Panc1 (cell line): ENCODE measurements around the gene CPHXL2. TPM values are rescaled to one million over a fixed set of nuclear protein-coding genes. Genes with fewer than 3 reads are reported as not detected.

Experiments used
- ATAC-seq: fragments of 200-7000 bp; cut with Tn5 transposase; 2 replicates; pipeline ENCODE4 v1.9.1; 2020; ENCODE audit warnings: mild to moderate bottlenecking, moderate library complexity
- BruUV-seq: library from RNA; stranded (reverse); fragments of 400-500 nt; replicated peaks from 2 replicates; lab custom pipeline; 2021; lab: Mats Ljungman, UMichigan
- CTCF ChIA-PET: fragments of 300-600 bp; sonication (Branson Sonifier 250); formaldehyde crosslinking; loops from one replicate; lab custom pipeline; 2022; ENCODE audit warnings: antibody characterized with exemption; lab: Charles Lee
- POLR2A ChIA-PET: fragments of 300-600 bp; sonication (Branson Sonifier 250); formaldehyde crosslinking; loops from one replicate; lab custom pipeline; 2022; ENCODE audit warnings: antibody characterized with exemption; lab: Charles Lee
- DNase-seq: peaks from one replicate; pipeline ENCODE4 v3.0.0-alpha.2; 2010; ENCODE audit warnings: low read depth, low spot score
- H3K27ac ChIP-seq: 2 replicates; pipeline ENCODE4 v1.5.1; 2011; ENCODE audit warnings: mild to moderate bottlenecking, low read length, inconsistent platforms
- H3K27me3 ChIP-seq: fragments of 200-500 bp; sonication (Bioruptor generic); 2 replicates; pipeline ENCODE4 v1.6.0; 2014; ENCODE audit warnings: low read length, inconsistent platforms; ENCODE audit not compliant: control insufficient read depth, insufficient read depth
- H3K36me3 ChIP-seq: fragments of 200-500 bp; sonication (Bioruptor generic); 2 replicates; pipeline ENCODE4 v1.5.1; 2014; ENCODE audit warnings: inconsistent platforms, mild to moderate bottlenecking, low read length, moderate library complexity; ENCODE audit not compliant: control insufficient read depth, insufficient read depth
- H3K4me1 ChIP-seq: 2 replicates; pipeline ENCODE4 v1.5.1; 2011; ENCODE audit warnings: inconsistent platforms, mild to moderate bottlenecking, low read length, moderate library complexity; ENCODE audit not compliant: control insufficient read depth, insufficient read depth
- H3K4me3 ChIP-seq, 2 experiments: 2 replicates each; pipeline ENCODE4 v1.5.1; 2011 to 2012; ENCODE audit warnings: low read depth in 2 of 2, low read length in 2 of 2, mild to moderate bottlenecking in 2 of 2, inconsistent platforms in 1 of 2, moderate library complexity in 1 of 2
- H3K9me3 ChIP-seq: fragments of 200-500 bp; sonication (Bioruptor generic); 2 replicates; pipeline ENCODE4 v1.5.1; 2014; ENCODE audit warnings: low read depth, mild to moderate bottlenecking, inconsistent platforms, low read length, moderate library complexity; ENCODE audit not compliant: control insufficient read depth, insufficient read depth
- POLR2AphosphoS5 ChIP-seq: IDR thresholded peaks from 2 replicates; pipeline ENCODE4 v1.6.1; 2012; ENCODE audit warnings: mild to moderate bottlenecking, low read depth, low read length, moderate library complexity
- SIN3A ChIP-seq: IDR thresholded peaks from 2 replicates; pipeline ENCODE4 v1.6.1; 2012; ENCODE audit warnings: low read depth, mild to moderate bottlenecking, low read length, moderate library complexity, borderline replicate concordance; ENCODE audit not compliant: insufficient read depth
- TCF7L2 ChIP-seq: IDR thresholded peaks from 2 replicates; pipeline ENCODE4 v1.6.1; 2011; ENCODE audit warnings: mild to moderate bottlenecking, low read depth, low read length, inconsistent platforms
- in situ Hi-C: cut with HindIII; loops from 2 replicates; pipeline ENCODE4 v1.10.0; 2016; ENCODE audit warnings: low sequenced_read_pairs, low pct_unique_long_range_greater_than_20kb
- intact Hi-C: fragments of 100-400 bp; cut with micrococcal nuclease; formaldehyde crosslinking; loops from one replicate; pipeline ENCODE4 v1.10.0; 2022; ENCODE audit not compliant: unreplicated experiment
- total RNA-seq: library from RNA; stranded (reverse); gene quantifications from one replicate; pipeline ENCODE4 v1.2.1, GENCODE V29; 2021; ENCODE audit not compliant: unreplicated experiment
- TF ChIP-seq, protein P1 (sequence below), 2 experiments: IDR thresholded peaks; 2 replicates each; pipeline ENCODE4 v1.6.1; 2011 to 2012; ENCODE audit warnings: low read depth in 2 of 2, control low read depth in 1 of 2, low read length in 1 of 2, mild to moderate bottlenecking in 1 of 2, moderate library complexity in 1 of 2; ENCODE audit not compliant: insufficient read depth in 1 of 2
- TF ChIP-seq, protein P2 (sequence below): fragments of 450-650 bp; IDR thresholded peaks from 2 replicates; pipeline ENCODE4 v1.5.1; 2017; ENCODE audit warnings: mild to moderate bottlenecking

CPHXL2 gene
- total RNA-seq, 1 experiment from 2014 or later = not detected

DNA sequence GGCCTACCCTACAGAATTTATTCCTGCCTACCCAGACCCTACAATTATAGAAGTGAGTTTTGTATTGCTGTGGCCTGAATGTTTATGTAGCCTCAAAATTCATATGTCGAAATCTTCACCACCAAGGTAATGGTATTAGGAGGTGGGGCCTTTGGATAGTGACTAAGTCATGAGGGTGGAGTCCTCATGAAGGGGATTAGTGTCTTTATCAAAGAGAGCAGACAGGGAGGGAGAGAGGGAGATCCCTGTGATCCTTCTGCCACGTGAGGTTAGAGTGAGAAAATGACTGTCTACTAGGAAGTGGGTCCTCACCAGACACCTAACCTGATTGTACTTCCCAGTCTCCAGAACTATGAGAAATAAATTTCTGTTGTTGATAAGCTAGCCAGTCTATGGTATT is 25.4 kb upstream of the CPHXL2 start:
- ChIA-PET CTCF (no interaction called here), POLR2A (no interaction called here)
- BruUV-seq = no TSS peak
- ATAC-seq (no peak), DNase-seq (no peak)
- Histone ChIP-seq H3K27ac (no peak overlapping the region), H3K27me3 (no peaks in the 10 kb centered on the region), H3K4me3 (no peak overlapping the region), H3K9me3 (no peaks in the 10 kb centered on the region), H3K36me3 (no peaks in the 10 kb centered on the region), H3K4me1 (no peaks in the 10 kb centered on the region)
- intact Hi-C loops (no loop called here), in situ Hi-C loops (no loop called here)
- TF ChIP-seq SIN3A (no peak), POLR2AphosphoS5 (no peak), TCF7L2 (no peak)
- TF ChIP-seq, protein P1, sequence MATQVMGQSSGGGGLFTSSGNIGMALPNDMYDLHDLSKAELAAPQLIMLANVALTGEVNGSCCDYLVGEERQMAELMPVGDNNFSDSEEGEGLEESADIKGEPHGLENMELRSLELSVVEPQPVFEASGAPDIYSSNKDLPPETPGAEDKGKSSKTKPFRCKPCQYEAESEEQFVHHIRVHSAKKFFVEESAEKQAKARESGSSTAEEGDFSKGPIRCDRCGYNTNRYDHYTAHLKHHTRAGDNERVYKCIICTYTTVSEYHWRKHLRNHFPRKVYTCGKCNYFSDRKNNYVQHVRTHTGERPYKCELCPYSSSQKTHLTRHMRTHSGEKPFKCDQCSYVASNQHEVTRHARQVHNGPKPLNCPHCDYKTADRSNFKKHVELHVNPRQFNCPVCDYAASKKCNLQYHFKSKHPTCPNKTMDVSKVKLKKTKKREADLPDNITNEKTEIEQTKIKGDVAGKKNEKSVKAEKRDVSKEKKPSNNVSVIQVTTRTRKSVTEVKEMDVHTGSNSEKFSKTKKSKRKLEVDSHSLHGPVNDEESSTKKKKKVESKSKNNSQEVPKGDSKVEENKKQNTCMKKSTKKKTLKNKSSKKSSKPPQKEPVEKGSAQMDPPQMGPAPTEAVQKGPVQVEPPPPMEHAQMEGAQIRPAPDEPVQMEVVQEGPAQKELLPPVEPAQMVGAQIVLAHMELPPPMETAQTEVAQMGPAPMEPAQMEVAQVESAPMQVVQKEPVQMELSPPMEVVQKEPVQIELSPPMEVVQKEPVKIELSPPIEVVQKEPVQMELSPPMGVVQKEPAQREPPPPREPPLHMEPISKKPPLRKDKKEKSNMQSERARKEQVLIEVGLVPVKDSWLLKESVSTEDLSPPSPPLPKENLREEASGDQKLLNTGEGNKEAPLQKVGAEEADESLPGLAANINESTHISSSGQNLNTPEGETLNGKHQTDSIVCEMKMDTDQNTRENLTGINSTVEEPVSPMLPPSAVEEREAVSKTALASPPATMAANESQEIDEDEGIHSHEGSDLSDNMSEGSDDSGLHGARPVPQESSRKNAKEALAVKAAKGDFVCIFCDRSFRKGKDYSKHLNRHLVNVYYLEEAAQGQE (IDR thresholded peaks at IDR 0.05; ENCODE audit: insufficient read depth in 1 of 2, low read depth in 2 of 2, low read length in 1 of 2) = no peak
- TF ChIP-seq, protein P2, sequence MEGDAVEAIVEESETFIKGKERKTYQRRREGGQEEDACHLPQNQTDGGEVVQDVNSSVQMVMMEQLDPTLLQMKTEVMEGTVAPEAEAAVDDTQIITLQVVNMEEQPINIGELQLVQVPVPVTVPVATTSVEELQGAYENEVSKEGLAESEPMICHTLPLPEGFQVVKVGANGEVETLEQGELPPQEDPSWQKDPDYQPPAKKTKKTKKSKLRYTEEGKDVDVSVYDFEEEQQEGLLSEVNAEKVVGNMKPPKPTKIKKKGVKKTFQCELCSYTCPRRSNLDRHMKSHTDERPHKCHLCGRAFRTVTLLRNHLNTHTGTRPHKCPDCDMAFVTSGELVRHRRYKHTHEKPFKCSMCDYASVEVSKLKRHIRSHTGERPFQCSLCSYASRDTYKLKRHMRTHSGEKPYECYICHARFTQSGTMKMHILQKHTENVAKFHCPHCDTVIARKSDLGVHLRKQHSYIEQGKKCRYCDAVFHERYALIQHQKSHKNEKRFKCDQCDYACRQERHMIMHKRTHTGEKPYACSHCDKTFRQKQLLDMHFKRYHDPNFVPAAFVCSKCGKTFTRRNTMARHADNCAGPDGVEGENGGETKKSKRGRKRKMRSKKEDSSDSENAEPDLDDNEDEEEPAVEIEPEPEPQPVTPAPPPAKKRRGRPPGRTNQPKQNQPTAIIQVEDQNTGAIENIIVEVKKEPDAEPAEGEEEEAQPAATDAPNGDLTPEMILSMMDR = no peak

DNA sequence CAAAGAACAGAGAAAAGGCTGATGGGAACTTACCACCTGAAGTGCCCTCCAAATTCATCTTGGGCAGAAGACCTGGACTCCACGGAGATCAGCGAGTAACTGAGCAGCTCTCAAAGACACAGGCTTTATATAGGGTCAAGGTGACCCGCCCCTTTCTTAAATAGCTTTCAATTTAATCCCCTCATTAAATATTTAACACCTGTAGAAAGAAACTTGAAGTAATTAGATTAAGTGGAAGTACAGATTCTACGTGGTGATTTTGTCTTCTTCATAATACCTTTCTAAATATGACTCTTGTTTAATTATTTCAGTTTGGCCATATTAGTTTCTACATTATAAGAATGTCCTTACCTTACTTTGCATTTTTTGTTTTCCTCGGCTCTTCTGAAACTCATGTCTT is 24.6 kb upstream of the CPHXL2 start, which contains the start of gene DUXB:
DUXB (minus strand) TSS at position 101 of the 400 bp plus-strand sequence; CDS start at position 58, 43 bp downstream.
- no peaks in the 10 kb centered on the region for H3K27me3 ChIP-seq
- POLR2A ChIA-PET = no interaction called here
- ATAC-seq (no peak), DNase-seq (no peak)
- no peak within 1 kb of the TSS for H3K4me3 ChIP-seq
- no peak within 1 kb of the TSS for H3K27ac ChIP-seq
- no TSS peak for BruUV-seq
- intact Hi-C loops (no loop called here), in situ Hi-C loops (no loop called here)
- no peaks in the 10 kb centered on the region for H3K4me1 ChIP-seq
- H3K9me3 ChIP-seq = no peaks in the 10 kb centered on the region
- CTCF ChIA-PET = no interaction called here
- no peaks in the 10 kb centered on the region for H3K36me3 ChIP-seq
- TF ChIP-seq, protein P2 = no peak
- TF ChIP-seq POLR2AphosphoS5 = no peak
- no peak for TF ChIP-seq TCF7L2
- TF ChIP-seq, protein P1 (IDR thresholded peaks at IDR 0.05; ENCODE audit: insufficient read depth in 1 of 2, low read depth in 2 of 2, low read length in 1 of 2) = no peak
- no peak for TF ChIP-seq SIN3A
